ENCODE measurements around the gene C12orf42.

Gene C12orf42

GRCh38 chr12:103336940-103337339 is 158.8 kb downstream of the C12orf42 start:
- DNase-seq (ENCODE audit: low read depth in 2 of 2): no peak

- DNase-seq (ENCODE audit: low read depth in 2 of 2): no peak
These were observed 161.3 kb downstream of the C12orf42 start for GRCh38 chr12:103334466-103334865.

GRCh38 chr12:103333676-103334075 is 162.1 kb downstream of the C12orf42 start:
- no peak for DNase-seq (ENCODE audit: low read depth in 2 of 2)

- DNase-seq (ENCODE audit: low read depth in 2 of 2): no peak
These were observed 164.1 kb downstream of the C12orf42 start for GRCh38 chr12:103331643-103332042.

GRCh38 chr12:103330672-103331071 is 165.1 kb downstream of the C12orf42 start:
- DNase-seq (ENCODE audit: low read depth in 2 of 2): no peak

GRCh38 chr12:103327676-103328075 is 168.1 kb downstream of the C12orf42 start:
- DNase-seq (ENCODE audit: low read depth in 2 of 2): no peak

GRCh38 chr12:103326190-103326589 is 169.6 kb downstream of the C12orf42 start:
- DNase-seq (ENCODE audit: low read depth in 2 of 2): no peak

GRCh38 chr12:103318566-103318965 is 177.2 kb downstream of the C12orf42 start:
- no peak for DNase-seq (ENCODE audit: low read depth in 2 of 2)

- DNase-seq (ENCODE audit: low read depth in 2 of 2): no peak
These were observed 178.5 kb downstream of the C12orf42 start for GRCh38 chr12:103317220-103317619.

- no peak for DNase-seq (ENCODE audit: low read depth in 2 of 2)
These were observed 181.0 kb downstream of the C12orf42 start for GRCh38 chr12:103314786-103315185.

- DNase-seq (ENCODE audit: low read depth in 2 of 2): no peak
These were observed 181.9 kb downstream of the C12orf42 start for GRCh38 chr12:103313894-103314293.

- DNase-seq (ENCODE audit: low read depth in 2 of 2): no peak
These were observed 182.9 kb downstream of the C12orf42 start for GRCh38 chr12:103312742-103313354.

GRCh38 chr12:103310546-103311270 is 185.1 kb downstream of the C12orf42 start:
- DNase-seq (ENCODE audit: low read depth in 2 of 2): no peak

GRCh38 chr12:103308396-103308795 is 187.4 kb downstream of the C12orf42 start:
- DNase-seq (ENCODE audit: low read depth in 2 of 2): no peak

- DNase-seq (ENCODE audit: low read depth in 2 of 2): no peak
These were observed 192.3 kb downstream of the C12orf42 start for GRCh38 chr12:103303484-103303883.

GRCh38 chr12:103301642-103302591 is 193.9 kb downstream of the C12orf42 start:
- no peak for DNase-seq (ENCODE audit: low read depth in 2 of 2)

- DNase-seq (ENCODE audit: low read depth in 2 of 2): no peak
These were observed 207.8 kb downstream of the C12orf42 start for GRCh38 chr12:103288016-103288415.

- DNase-seq (ENCODE audit: low read depth in 2 of 2): no peak
These were observed 213.6 kb downstream of the C12orf42 start for GRCh38 chr12:103282124-103282523.

- DNase-seq (ENCODE audit: low read depth in 2 of 2): no peak
These were observed 216.3 kb downstream of the C12orf42 start for GRCh38 chr12:103279444-103279843.

- no peak for DNase-seq (ENCODE audit: low read depth in 2 of 2)
These were observed 217.4 kb downstream of the C12orf42 start for GRCh38 chr12:103278329-103278728.

- DNase-seq (ENCODE audit: low read depth in 2 of 2): no peak
These were observed 222.1 kb downstream of the C12orf42 start for GRCh38 chr12:103273645-103274044.

GRCh38 chr12:103272949-103273348 is 222.8 kb downstream of the C12orf42 start:
- no peak for DNase-seq (ENCODE audit: low read depth in 2 of 2)

Data from fibroblast of skin of left quadriceps (primary cell).